HG02870 (cell line): ENCODE results near the gene ATXN1.

Experiments used
- ATAC-seq: cut with Tn5 transposase; IDR thresholded peaks from one replicate; pipeline ENCODE4 v1.9.1; 2021; ENCODE audit warnings: mild to moderate bottlenecking, moderate library complexity; ENCODE audit not compliant: unreplicated experiment

The ATXN1 gene

GRCh38 chr6:16488813-16489212 lies 272.4 kb downstream of the ATXN1 start:
- no peak for ATAC-seq

GRCh38 chr6:16487996-16488674 lies 273.1 kb downstream of the ATXN1 start:
- ATAC-seq = no peak

GRCh38 chr6:16486661-16487060 lies 274.6 kb downstream of the ATXN1 start:
- ATAC-seq = no peak

GRCh38 chr6:16483315-16483875 lies 277.9 kb downstream of the ATXN1 start:
- peak; percentile 60 for ATAC-seq

- no peak for ATAC-seq
Measured at GRCh38 chr6:16482702-16483314, 278.5 kb downstream of the ATXN1 start.

GRCh38 chr6:16481697-16482399 lies 279.4 kb downstream of the ATXN1 start:
- no peak for ATAC-seq

GRCh38 chr6:16480763-16481560 lies 280.3 kb downstream of the ATXN1 start:
- ATAC-seq = no peak

- ATAC-seq = no peak
Measured at GRCh38 chr6:16477367-16478149, 283.7 kb downstream of the ATXN1 start.

- no peak for ATAC-seq
Measured at GRCh38 chr6:16476861-16477260, 284.4 kb downstream of the ATXN1 start.

- no peak for ATAC-seq
Measured at GRCh38 chr6:16475494-16475781, 285.8 kb downstream of the ATXN1 start.

- peak; percentile 27 for ATAC-seq
Measured at GRCh38 chr6:16474772-16475493, 286.3 kb downstream of the ATXN1 start.

GRCh38 chr6:16473908-16474771 lies 287.1 kb downstream of the ATXN1 start:
- ATAC-seq = no peak

GRCh38 chr6:16473184-16473907 lies 287.9 kb downstream of the ATXN1 start:
- ATAC-seq = no peak

- no peak for ATAC-seq
Measured at GRCh38 chr6:16472349-16473069, 288.8 kb downstream of the ATXN1 start.

- ATAC-seq = no peak
Measured at GRCh38 chr6:16471910-16472297, 289.4 kb downstream of the ATXN1 start.

- peak; percentile 35 for ATAC-seq
Measured at GRCh38 chr6:16471222-16471909, 289.9 kb downstream of the ATXN1 start.
